Upper lobe of left lung (tissue), 6 donors: ENCODE results near the gene SOX12. TPM values are rescaled to one million over a fixed set of nuclear protein-coding genes. Genes with fewer than 3 reads are reported as not detected.

Experiments used
- ATAC-seq, 2 donors: fragments of 200-7000 bp; cut with Tn5 transposase; one replicate each; pipeline ENCODE4 v1.9.1; 2022; ENCODE audit warnings: mild to moderate bottlenecking in 2 of 2, moderate library complexity in 2 of 2; ENCODE audit not compliant: low FRiP score in 2 of 2
- DNase-seq, 2 donors: peaks; one replicate each; pipeline ENCODE4 v3.0.0-alpha.2; 2019 to 2020
- H3K27ac ChIP-seq, 4 donors: fragments of 200-600 bp; sonication (generic); one replicate each; pipeline ENCODE4 v1.5.1; 2016 to 2019
- H3K27me3 ChIP-seq, 4 donors: fragments of 200-600 bp; sonication (generic); one replicate each; pipeline ENCODE4 v1.5.1; 2017 to 2019
- H3K36me3 ChIP-seq, 4 donors: fragments of 200-600 bp; sonication (generic); one replicate each; pipeline ENCODE4 v1.5.1; 2016 to 2019
- H3K4me1 ChIP-seq, 4 donors: fragments of 200-600 bp; sonication (generic); one replicate each; pipeline ENCODE4 v1.5.1; 2018 to 2019
- H3K4me3 ChIP-seq, 4 donors: fragments of 200-600 bp; sonication (generic); one replicate each; pipeline ENCODE4 v1.5.1; 2017 to 2019; ENCODE audit warnings: mild to moderate bottlenecking in 2 of 4, moderate library complexity in 1 of 4
- H3K9me3 ChIP-seq, 4 donors: fragments of 200-600 bp; sonication (generic); one replicate each; pipeline ENCODE4 v1.5.1; 2018 to 2019
- EP300 ChIP-seq, 4 donors: sonication (generic); formaldehyde crosslinking; IDR thresholded peaks; one replicate each; pipeline ENCODE4 v1.5.1; 2017; ENCODE audit warnings: antibody characterized with exemption in 4 of 4, control low read depth in 2 of 4
- POLR2A ChIP-seq, 4 donors: fragments of 450-650 bp; IDR thresholded peaks; one replicate each; pipeline ENCODE4 v1.5.1; 2016 to 2017; ENCODE audit warnings: antibody characterized with exemption in 4 of 4, mild to moderate bottlenecking in 2 of 4
- POLR2AphosphoS5 ChIP-seq, 2 donors: sonication (generic); formaldehyde crosslinking; IDR thresholded peaks; one replicate each; pipeline ENCODE4 v1.5.1; 2017; ENCODE audit warnings: antibody characterized with exemption in 2 of 2
- WGBS, 2 donors: methylation state at CpG; one replicate each; pipeline ENCODE4 v1.1.5; 2017 to 2018; 5-methylcytosine and 5-hydroxymethylcytosine counted together
- total RNA-seq, 6 donors: library from RNA; depleted of rRNA in 4 of 6; stranded (reverse); fragments of >200 nt in 4 of 6; gene quantifications; one replicate each; pipeline versions ENCODE4 v1.1.0 to v1.2.1, GENCODE V29; 2016 to 2021
- TF ChIP-seq, protein P1 (sequence below), 6 experiments: fragments of 450-650 bp in 4 of 6; fragments of 200-600 bp in 2 of 6; sonication (generic) in 2 of 6; IDR thresholded peaks; one replicate each; pipeline ENCODE4 v1.5.1; 2016 to 2019; ENCODE audit warnings: antibody characterized with exemption in 6 of 6
- donor health status: DM: no; HTN: no; CAD: no; lungs with moderate emphysema.
- donor health status: DM: no; HTN: yes; CAD: no; lungs with severe emphysema.

Gene SOX12
- total RNA-seq, result 10 to 100 TPM in 2 of 6 donors, 1 to 10 TPM in 4; 3.8 to 13.5 (median 7.6) TPM

GRCh38 chr20:325045-325888 lies at the start of gene SOX12:
TSS of gene SOX12 (plus strand) at chr20:325552. CDS start at chr20:325925, 373 bp downstream.
- H3K36me3 ChIP-seq, result no peaks in the 10 kb centered on the region
- H3K27ac ChIP-seq, result peak within 1 kb of the TSS; percentile 88 to 96 (median 90)
- peak within 1 kb of the TSS; percentile 73 to 94 (median 89) for H3K4me3 ChIP-seq
- TF ChIP-seq EP300 (IDR thresholded peaks at IDR 0.05) (no peak), POLR2A (IDR thresholded peaks at IDR 0.05) (peak in 2 of 4 donors; percentile 29 to 33), POLR2AphosphoS5 (IDR thresholded peaks at IDR 0.05) (peak; percentile 26 to 82)
- TF ChIP-seq, protein P1, sequence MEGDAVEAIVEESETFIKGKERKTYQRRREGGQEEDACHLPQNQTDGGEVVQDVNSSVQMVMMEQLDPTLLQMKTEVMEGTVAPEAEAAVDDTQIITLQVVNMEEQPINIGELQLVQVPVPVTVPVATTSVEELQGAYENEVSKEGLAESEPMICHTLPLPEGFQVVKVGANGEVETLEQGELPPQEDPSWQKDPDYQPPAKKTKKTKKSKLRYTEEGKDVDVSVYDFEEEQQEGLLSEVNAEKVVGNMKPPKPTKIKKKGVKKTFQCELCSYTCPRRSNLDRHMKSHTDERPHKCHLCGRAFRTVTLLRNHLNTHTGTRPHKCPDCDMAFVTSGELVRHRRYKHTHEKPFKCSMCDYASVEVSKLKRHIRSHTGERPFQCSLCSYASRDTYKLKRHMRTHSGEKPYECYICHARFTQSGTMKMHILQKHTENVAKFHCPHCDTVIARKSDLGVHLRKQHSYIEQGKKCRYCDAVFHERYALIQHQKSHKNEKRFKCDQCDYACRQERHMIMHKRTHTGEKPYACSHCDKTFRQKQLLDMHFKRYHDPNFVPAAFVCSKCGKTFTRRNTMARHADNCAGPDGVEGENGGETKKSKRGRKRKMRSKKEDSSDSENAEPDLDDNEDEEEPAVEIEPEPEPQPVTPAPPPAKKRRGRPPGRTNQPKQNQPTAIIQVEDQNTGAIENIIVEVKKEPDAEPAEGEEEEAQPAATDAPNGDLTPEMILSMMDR (IDR thresholded peaks at IDR 0.05), result peak in 1 of 6 experiments; percentile 10
- no peaks in the 10 kb centered on the region for H3K9me3 ChIP-seq
- peaks cover 27 to 63% (median 36%) of the 10 kb centered on the region in 4 donors for H3K4me1 ChIP-seq
- WGBS, 2 donors, result 0 to 1% methylated on average over 28 to 61 of the region's 106 CpGs
- peaks cover 0 to 5% (median 0%) of the 10 kb centered on the region in 4 donors for H3K27me3 ChIP-seq
- ATAC-seq, result peak; percentile 89 to 92
- DNase-seq, result peak; percentile 99 to 100

DNA sequence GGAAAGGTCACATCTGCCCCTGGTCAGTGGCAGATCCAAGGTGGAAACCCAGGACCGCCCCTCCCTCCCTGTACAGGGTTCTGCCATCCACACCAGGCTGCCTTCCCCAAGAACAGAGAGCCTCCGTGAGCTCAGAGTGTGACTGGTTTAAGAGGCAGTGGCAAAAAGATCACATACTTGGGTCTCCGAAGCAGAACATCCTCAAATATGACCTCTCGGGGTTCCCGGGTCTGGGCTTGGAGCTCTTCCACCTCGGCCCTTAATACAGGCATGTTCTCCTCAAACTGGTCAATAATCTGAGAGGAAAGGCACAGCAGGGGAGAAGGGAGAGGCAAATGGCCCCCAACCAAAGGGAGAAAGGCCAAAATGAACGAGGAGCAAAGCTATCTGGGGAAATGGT lies 49.6 kb upstream of the SOX12 start:
- DNase-seq (no peak), ATAC-seq (peak in 1 of 2 donors; percentile 41)
- TF ChIP-seq EP300 (IDR thresholded peaks at IDR 0.05) (no peak), POLR2AphosphoS5 (IDR thresholded peaks at IDR 0.05) (no peak), POLR2A (IDR thresholded peaks at IDR 0.05) (no peak)
- TF ChIP-seq, protein P1 (IDR thresholded peaks at IDR 0.05), result no peak
- Histone ChIP-seq H3K27me3 (no peaks in the 10 kb centered on the region), H3K27ac (no peak overlapping the region), H3K9me3 (no peaks in the 10 kb centered on the region), H3K4me3 (no peak overlapping the region), H3K4me1 (no peaks in the 10 kb centered on the region), H3K36me3 (peaks cover 6 to 40% (median 19%) of the 10 kb centered on the region in 4 donors)
- 92 to 94% methylated on average over 5 to 7 of the region's 7 CpGs for WGBS, 2 donors

GRCh38 chr20:276620-277495 lies 48.5 kb upstream of the SOX12 start:
- Histone ChIP-seq H3K36me3 (peaks cover 6 to 45% (median 22%) of the 10 kb centered on the region in 4 donors), H3K4me1 (no peaks in the 10 kb centered on the region), H3K27ac (no peak overlapping the region), H3K9me3 (no peaks in the 10 kb centered on the region), H3K27me3 (no peaks in the 10 kb centered on the region), H3K4me3 (no peak overlapping the region)
- TF ChIP-seq, protein P1 (IDR thresholded peaks at IDR 0.05), result no peak
- no peak for TF ChIP-seq EP300 (IDR thresholded peaks at IDR 0.05)
- no peak for TF ChIP-seq POLR2AphosphoS5 (IDR thresholded peaks at IDR 0.05)
- 92 to 94% methylated on average over 11 to 12 of the region's 12 CpGs for WGBS, 2 donors
- DNase-seq (no peak), ATAC-seq (no peak)

GRCh38 chr20:277496-277781 lies 47.9 kb upstream of the SOX12 start:
- Histone ChIP-seq H3K9me3 (no peaks in the 10 kb centered on the region), H3K27ac (no peak overlapping the region), H3K36me3 (peaks cover 6 to 49% (median 24%) of the 10 kb centered on the region in 4 donors), H3K4me1 (no peaks in the 10 kb centered on the region), H3K27me3 (no peaks in the 10 kb centered on the region), H3K4me3 (no peak overlapping the region)
- ATAC-seq, result no peak
- DNase-seq, result no peak
- WGBS, 2 donors, result 83 to 89% methylated on average over 2 to 3 of the region's 3 CpGs
- TF ChIP-seq POLR2A (IDR thresholded peaks at IDR 0.05), result no peak
- TF ChIP-seq, protein P1 (IDR thresholded peaks at IDR 0.05), result no peak
- no peak for TF ChIP-seq EP300 (IDR thresholded peaks at IDR 0.05)
- TF ChIP-seq POLR2AphosphoS5 (IDR thresholded peaks at IDR 0.05), result no peak
